CD4-positive, alpha-beta T cell treated with Interleukin-4 for 4 hours (primary cell): Measurements from ENCODE around the gene MOG.

Source experiments
- DNase-seq: peaks from one replicate; pipeline ENCODE4 v3.0.0-alpha.2; 2020

MOG gene

DNA sequence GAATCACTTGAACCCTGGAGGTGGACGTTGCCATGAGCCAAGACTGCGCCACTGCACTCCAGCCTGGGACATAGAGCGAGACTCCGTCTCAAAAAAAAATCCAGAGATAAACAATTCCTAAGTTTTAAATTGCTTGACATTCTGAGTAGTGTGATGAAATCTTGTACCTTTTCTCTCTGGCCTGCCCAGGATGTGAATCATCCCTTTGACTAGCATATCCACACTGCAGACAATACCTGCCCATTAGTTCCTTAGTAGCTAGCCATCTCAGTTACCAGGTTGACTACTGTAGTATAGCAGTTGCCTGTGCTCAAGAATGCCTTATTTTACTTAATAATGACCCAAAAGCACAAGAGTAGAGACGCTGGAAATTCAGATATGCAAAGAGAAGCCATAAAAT is 21.2 kb downstream of the MOG start:
- no peak for DNase-seq

DNA sequence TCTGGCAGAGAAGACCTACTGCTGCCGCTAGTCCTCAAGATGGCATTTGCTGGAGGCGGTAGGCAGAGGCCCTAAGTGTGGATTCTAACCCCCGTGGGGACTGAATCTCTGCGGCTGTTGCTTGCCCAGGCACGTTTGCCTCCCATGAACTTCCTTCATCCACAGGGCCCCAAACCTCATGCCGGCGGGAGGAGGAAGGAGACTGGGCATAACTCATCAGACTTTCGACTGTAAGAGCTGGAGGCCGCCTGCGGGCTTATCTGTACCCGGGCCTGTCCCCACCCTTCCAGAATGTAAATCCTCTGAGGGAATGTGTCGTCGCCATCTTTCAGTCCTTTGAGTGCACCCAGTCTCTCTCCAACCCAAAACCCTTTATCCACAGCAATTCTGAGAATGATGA is 23.1 kb downstream of the MOG start:
- DNase-seq, result no peak

- no peak for DNase-seq
These were observed 23.5 kb downstream of the MOG start for GRCh38 chr6:29680416-29680815.

GRCh38 chr6:29680904-29681303 is 24.0 kb downstream of the MOG start, which contains the start of gene ZFP57:
TSS of gene ZFP57 (minus strand) at chr6:29681152. CDS start at chr6:29677003, 4,149 bp downstream.
- DNase-seq, result no peak

- no peak for DNase-seq
These were observed 24.9 kb downstream of the MOG start for GRCh38 chr6:29681811-29682210.

- no peak for DNase-seq
These were observed 28.9 kb downstream of the MOG start for GRCh38 chr6:29685718-29686326.

DNA sequence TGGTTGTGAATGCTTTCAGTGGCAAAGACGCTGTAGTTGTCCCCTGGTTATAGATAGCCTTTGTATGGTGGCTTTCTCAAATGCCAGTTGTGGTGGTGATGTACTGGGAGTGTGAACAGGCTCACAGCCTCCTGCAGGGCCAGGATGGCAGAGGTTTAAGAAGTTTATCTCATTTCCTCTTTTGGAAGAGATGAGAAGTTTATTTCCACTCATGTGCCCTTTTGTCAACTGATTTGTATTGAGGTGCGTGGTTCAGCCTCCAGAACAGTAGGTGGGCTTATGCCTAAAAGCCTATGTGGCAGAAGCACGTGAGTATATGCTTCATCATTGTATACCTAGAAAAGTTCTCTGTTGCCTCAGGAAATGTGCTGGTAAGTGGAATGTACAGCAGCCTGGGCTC is 37.7 kb downstream of the MOG start:
- DNase-seq, result no peak

GRCh38 chr6:29696147-29697125 is 39.5 kb downstream of the MOG start:
- no peak for DNase-seq

DNA sequence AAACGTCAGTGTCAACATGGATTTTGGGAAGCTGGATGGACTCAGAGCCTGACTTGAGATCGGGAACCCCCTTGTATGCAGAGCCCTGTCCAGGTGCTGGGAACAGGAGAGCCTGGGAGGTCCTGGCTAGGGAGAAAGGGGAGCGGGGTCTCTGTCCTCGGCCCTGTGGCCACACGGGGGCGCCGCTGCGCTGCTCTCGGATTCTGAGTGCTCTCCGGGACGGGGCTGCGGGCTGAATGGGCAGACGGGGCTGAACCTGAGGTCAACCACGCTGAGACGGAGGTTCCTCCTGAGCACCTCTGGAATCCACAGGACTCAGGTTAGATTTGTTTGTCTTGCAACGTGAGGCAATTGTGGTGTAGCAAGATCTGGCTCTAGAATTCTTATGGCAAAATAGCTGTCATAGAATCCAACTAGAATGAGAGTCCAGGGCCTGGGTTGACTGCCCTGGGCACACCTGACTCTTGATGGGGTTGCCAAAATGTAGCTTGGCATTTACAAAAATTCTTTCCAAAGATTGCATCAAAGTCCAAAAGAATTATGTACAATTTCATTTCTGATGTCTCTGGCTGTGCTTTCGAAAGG is 45.7 kb downstream of the MOG start:
- DNase-seq, result peak; percentile 65

DNA sequence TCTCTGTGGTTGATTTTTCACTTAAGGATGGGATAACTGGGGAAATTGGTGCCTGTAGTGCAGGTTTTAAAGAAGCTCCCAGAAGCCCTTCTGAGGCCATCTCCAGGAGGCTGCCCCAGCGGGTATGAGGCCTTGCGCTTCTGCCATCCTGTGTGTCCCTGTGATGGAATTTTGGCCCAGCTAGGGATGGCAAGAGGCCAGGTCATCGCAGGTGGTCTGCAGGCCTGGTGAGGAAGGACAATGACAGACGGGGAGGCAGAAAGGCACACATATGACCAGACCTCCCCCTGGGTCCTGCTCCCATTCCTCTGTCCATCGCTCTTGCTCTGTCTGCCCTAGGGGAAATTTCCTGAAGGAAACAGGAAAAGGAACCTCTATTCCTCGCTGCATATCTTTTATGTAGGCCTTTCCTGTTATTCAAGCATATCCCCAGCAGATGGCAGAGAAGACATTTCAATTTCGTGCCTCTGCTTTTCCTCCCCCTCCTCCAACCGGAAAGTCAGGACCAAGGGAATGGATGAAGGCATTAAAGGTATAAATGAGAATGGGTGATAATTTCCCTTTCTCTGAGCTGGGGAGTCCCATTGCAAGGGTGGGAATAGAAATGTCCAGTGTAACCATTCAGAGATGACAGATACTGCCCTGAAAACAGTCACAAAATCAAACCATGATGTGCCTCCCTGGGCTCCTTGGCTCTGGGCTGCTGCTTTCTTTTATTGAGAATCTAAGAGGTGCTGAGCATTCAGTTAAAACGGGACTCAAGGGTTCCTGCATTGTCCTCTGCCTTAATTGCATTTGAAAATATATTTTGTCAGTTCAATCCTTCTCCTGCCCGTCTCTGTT is 48.7 kb downstream of the MOG start:
- peak; percentile 41 for DNase-seq

DNA sequence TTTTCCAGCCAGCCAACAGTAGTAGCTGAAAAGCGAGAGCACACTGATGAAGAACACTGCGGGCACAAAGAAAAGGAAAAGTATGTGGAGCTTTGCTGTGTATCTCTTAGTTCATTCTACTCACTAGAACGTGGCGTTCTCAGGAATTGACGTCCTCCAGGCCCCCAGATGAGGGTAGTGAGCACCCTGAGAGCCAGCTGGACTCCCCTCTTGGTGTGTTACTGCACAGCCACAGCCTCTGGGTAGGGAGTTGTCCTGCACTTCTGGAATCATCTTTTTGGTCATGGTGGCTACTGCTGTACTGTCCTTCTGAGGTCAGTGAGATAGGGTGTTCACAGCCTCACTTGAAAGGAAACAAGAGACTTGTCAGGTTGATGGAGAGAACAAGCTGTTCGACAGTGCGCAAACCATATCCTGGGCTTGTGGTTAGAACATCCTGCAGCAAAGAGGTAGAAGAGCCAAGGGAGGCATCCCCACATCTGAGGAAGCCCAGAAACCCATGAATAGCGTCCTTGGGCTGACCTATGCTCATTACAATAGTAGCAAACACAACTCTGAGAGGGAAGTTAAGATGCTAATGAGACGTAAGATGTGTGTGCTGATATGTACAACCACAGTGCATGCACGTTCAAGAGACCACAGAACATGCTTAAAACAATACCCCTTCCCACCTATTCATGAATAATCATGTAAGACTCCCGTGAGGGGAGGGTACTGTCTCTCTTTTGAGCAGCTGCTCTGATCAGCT is 51.7 kb downstream of the MOG start:
- peak; percentile 71 for DNase-seq

DNA sequence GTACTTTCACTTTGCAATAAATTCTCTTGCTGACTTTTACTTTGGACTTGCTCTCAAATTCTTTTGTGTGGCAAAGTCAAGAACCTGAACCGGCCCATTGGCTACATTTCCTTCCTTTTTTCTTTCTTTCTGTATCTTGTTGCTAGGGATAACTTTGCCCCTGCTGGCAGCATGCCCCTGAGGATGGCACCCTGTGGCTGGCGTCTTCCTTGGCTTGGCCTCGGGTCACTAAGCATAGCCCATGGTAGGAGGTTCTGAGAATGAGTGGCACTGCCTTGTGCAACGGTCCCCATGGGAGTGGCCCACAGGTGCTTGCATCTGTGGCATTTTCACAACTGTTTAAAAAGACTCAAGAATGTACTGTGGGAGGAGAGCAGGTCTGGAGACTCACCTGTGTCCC is 52.3 kb downstream of the MOG start:
- no peak for DNase-seq

DNA sequence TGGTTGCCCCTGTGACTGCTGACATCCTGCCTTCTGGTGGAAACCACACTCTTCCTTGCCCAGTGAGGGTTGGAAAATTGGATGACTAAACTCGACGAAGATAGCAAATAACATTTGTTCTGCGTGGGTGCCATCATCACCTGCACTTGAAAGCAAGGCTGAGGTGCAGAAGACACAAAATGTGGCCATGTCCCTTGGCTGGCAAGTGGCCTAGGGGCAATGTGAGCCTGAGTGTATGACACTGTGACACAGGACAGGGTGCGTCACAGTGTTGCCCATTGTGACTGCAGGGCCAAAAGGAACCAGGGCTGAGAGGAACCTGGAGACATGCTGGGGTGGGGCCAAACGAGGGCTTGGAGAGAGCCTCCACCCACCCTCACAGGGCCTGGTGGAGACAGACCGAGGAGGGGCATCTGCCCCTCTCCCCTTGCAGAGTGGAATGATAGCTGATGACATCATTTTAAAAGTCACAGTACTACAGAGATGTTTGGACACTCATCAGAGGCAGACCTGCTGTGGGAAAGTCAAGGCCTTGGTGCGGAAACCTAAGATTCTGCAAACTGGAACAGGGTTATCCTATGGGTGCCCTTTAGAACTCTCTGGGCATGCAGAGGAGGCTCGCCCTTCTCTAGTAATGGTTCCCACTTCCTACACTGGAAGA is 53.5 kb downstream of the MOG start:
- no peak for DNase-seq

DNA sequence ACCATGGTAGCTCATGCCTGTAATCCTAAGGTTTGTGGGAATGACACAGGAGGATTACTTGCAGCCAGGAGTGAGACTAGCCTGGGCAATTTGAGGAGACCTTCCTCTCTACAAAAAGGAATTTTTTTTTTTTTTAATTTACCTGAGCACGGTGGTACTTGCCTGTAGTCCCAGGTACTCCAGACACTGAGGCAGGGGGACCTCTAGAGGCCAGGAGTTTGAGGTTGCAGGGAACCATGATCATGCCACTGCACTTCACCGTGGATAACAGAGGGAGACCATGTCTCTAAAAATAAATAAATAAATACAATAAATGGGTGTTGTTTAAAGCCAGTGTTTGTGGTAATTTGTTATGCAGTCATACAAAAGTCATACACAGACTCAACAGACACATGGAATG is 64.0 kb downstream of the MOG start:
- peak; percentile 49 for DNase-seq
